ENCODE results near the gene WIPF2. TPM values are rescaled to one million over a fixed set of nuclear protein-coding genes. Genes with fewer than 3 reads are reported as not detected.

WIPF2 gene
- total RNA-seq, 1 experiment from 2014 or later: 30.4 TPM

DNA sequence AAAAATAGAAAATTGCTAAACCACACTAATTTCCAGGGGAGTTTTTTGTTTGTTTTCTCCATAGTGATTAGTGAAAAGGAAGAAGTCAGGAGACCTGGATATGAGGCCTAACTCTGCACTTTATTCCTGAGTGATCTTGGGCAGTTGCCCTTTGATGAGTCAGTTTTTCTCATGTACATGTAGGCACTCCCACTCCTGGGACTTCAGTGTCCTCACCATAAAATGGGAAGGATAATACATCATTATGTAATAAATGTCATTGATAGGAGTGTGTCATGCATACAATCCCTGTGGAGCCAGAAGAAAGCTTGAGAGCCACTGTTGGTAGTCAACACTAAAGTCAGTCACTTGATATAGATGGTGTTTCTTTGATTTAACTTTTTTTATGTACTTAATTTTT is 32.5 kb downstream of the WIPF2 start (continued):
- TF ChIP-seq YY1 (IDR thresholded peaks at IDR 0.05; ENCODE audit: extremely low read depth, insufficient replicate concordance, low read depth, low read length): no peak

DNA sequence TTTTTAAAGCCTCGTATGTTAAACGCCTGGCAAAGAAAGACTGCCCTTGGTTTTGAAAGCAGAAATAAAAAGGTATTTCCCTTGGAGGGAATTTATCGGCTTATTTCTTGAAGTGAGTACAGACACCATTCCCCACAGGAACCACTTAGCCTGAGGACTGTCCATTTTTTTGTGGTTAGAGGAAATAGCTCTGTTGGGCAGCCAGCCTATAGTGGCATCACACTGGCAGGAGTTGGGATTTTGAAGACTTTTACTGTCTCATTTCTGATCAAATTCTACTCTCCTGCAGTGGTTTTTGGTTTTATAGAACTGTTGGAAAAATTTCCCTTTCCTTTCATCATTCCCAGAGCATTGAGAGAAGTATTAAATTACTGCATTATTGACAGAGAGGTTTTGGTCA is 34.5 kb downstream of the WIPF2 start:
- Histone ChIP-seq H3K9ac (ENCODE audit: low read length) (no peak overlapping the region), H3K79me2 (ENCODE audit: insufficient read depth, low read length) (peaks cover 64% of the 10 kb centered on the region), H3K9me2 (ENCODE audit: insufficient read depth) (no peaks in the 10 kb centered on the region), H4K20me1 (ENCODE audit: insufficient read depth) (no peaks in the 10 kb centered on the region), H3K4me2 (ENCODE audit: low read length) (no peak overlapping the region), H3K9me3 (ENCODE audit: control insufficient read depth in 1 of 2, insufficient read depth in 1 of 2, low read depth in 1 of 2, low read length in 2 of 2) (no peaks in the 10 kb centered on the region), H2AFZ (ENCODE audit: low read depth, low read length, poor library complexity, severe bottlenecking) (no peak overlapping the region), H3K4me1 (ENCODE audit: control insufficient read depth in 1 of 2, insufficient read depth in 2 of 2, low read length in 2 of 2) (peaks cover 17 to 31% of the 10 kb centered on the region in 2 experiments), H3K27ac (ENCODE audit: low read depth, low read length) (no peak overlapping the region), H3K4me3 (replicated peaks in 1 of 2; ENCODE audit: low read depth in 1 of 2, low read length in 2 of 2) (no peak overlapping the region), H3K27me3 (ENCODE audit: insufficient read depth, low read length) (no peaks in the 10 kb centered on the region), H3K36me3 (ENCODE audit: control insufficient read depth in 1 of 2, insufficient read depth in 2 of 2, low read length in 2 of 2) (peaks cover 11 to 12% of the 10 kb centered on the region in 2 experiments; a peak in 3 of 4 replicates)
- ChIA-PET RAD21 (ENCODE audit: low non-redundant PET in 1 of 2, low total read pairs in 2 of 2, uncharacterized antibody in 2 of 2, unreplicated experiment in 2 of 2) (no interaction called here), POLR2A (no interaction called here), CTCF (no interaction called here)
- no peak for DNase-seq (ENCODE audit: low read depth, low spot score)
- intact Hi-C loops (cut with micrococcal nuclease): no loop called here
- no peak for ATAC-seq
- TF ChIP-seq JUND (IDR thresholded peaks at IDR 0.05): no peak
- no TSS peak for BruUV-seq (replicated peaks)

DNA sequence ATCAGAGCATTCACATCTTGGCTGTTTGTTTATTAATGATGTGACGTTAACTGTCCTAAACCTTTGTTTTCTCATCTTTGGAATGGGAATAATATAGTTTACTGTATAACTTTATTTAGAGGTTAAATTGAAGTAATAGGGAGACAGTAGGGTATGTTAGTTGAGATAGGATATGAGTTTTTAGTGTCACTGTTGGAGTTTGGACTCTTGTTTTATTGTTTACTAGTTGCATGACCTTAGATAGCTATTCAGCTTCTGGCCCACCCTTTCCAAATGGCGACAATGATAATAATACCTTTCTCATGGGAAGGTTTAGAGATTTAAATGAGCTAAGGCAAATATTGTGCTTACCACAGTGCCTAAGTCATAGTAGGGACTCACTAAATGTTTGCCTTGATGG is 40.4 kb downstream of the WIPF2 start:
- H3K36me3 ChIP-seq (ENCODE audit: control insufficient read depth in 1 of 2, insufficient read depth in 2 of 2, low read length in 2 of 2): peaks cover 23 to 34% of the 10 kb centered on the region in 2 experiments; a peak in 3 of 4 replicates
- peaks cover 18% of the 10 kb centered on the region for H3K79me2 ChIP-seq (ENCODE audit: insufficient read depth, low read length)
- no peaks in the 10 kb centered on the region for H3K9me3 ChIP-seq (ENCODE audit: control insufficient read depth in 1 of 2, insufficient read depth in 1 of 2, low read depth in 1 of 2, low read length in 2 of 2)
- TF ChIP-seq EGR1 (IDR thresholded peaks at IDR 0.05; ENCODE audit: low read depth): no peak
- no peak for TF ChIP-seq EZH2 (IDR thresholded peaks at IDR 0.05)
- TF ChIP-seq, protein P1, sequence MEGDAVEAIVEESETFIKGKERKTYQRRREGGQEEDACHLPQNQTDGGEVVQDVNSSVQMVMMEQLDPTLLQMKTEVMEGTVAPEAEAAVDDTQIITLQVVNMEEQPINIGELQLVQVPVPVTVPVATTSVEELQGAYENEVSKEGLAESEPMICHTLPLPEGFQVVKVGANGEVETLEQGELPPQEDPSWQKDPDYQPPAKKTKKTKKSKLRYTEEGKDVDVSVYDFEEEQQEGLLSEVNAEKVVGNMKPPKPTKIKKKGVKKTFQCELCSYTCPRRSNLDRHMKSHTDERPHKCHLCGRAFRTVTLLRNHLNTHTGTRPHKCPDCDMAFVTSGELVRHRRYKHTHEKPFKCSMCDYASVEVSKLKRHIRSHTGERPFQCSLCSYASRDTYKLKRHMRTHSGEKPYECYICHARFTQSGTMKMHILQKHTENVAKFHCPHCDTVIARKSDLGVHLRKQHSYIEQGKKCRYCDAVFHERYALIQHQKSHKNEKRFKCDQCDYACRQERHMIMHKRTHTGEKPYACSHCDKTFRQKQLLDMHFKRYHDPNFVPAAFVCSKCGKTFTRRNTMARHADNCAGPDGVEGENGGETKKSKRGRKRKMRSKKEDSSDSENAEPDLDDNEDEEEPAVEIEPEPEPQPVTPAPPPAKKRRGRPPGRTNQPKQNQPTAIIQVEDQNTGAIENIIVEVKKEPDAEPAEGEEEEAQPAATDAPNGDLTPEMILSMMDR (IDR thresholded peaks at IDR 0.05 in 2 of 3, conservative IDR thresholded peaks at IDR 0.05 in 1 of 3; ENCODE audit: borderline replicate concordance in 1 of 3, insufficient read depth in 1 of 3, low read depth in 2 of 3, low read length in 2 of 3): no peak
- TF ChIP-seq ELF1 (IDR thresholded peaks at IDR 0.05; ENCODE audit: borderline replicate concordance, low read depth): no peak
- no peak for TF ChIP-seq ZFX (IDR thresholded peaks at IDR 0.05)
- TF ChIP-seq ZNF274 (IDR thresholded peaks at IDR 0.05; ENCODE audit: low read depth, low read length): no peak
- TF ChIP-seq, protein P2, sequence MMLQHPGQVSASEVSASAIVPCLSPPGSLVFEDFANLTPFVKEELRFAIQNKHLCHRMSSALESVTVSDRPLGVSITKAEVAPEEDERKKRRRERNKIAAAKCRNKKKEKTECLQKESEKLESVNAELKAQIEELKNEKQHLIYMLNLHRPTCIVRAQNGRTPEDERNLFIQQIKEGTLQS (IDR thresholded peaks at IDR 0.05): no peak
- no peak for TF ChIP-seq YY1 (IDR thresholded peaks at IDR 0.05; ENCODE audit: extremely low read depth, insufficient replicate concordance, low read depth, low read length)
- TF ChIP-seq FOSL1 (IDR thresholded peaks at IDR 0.05; ENCODE audit: low read depth): no peak
- H3K4me3 ChIP-seq (replicated peaks in 1 of 2; ENCODE audit: low read depth in 1 of 2, low read length in 2 of 2): no peak overlapping the region
- H4K20me1 ChIP-seq (ENCODE audit: insufficient read depth): no peaks in the 10 kb centered on the region
- H3K27me3 ChIP-seq (ENCODE audit: insufficient read depth, low read length): no peaks in the 10 kb centered on the region
- H3K9ac ChIP-seq (ENCODE audit: low read length): no peak overlapping the region
- no peak overlapping the region for H3K27ac ChIP-seq (ENCODE audit: low read depth, low read length)
- no peaks in the 10 kb centered on the region for H3K9me2 ChIP-seq (ENCODE audit: insufficient read depth)
- no TSS peak for BruUV-seq (replicated peaks)
- no peak overlapping the region for H3K4me2 ChIP-seq (ENCODE audit: low read length)
- no peak for ATAC-seq
- CTCF ChIA-PET: no interaction called here
- intact Hi-C loops (cut with micrococcal nuclease): no loop called here
- no peak overlapping the region for H2AFZ ChIP-seq (ENCODE audit: low read depth, low read length, poor library complexity, severe bottlenecking)
- POLR2A ChIA-PET: no interaction called here
- RAD21 ChIA-PET (ENCODE audit: low non-redundant PET in 1 of 2, low total read pairs in 2 of 2, uncharacterized antibody in 2 of 2, unreplicated experiment in 2 of 2): no interaction called here
- peaks cover 0 to 4% of the 10 kb centered on the region in 2 experiments; a peak in 3 of 4 replicates for H3K4me1 ChIP-seq (ENCODE audit: control insufficient read depth in 1 of 2, insufficient read depth in 2 of 2, low read length in 2 of 2)
- no peak for DNase-seq (ENCODE audit: low read depth, low spot score)

Measured in HCT116 (cell line).